ENCODE data around the gene RBM23. TPM values are rescaled to one million over a fixed set of nuclear protein-coding genes. Genes with fewer than 3 reads are reported as not detected.
A peak's percentile ranks its signal among the peaks of the same experiment; 100 is the strongest.

The RBM23 gene
- total RNA-seq, 1 donor from 2014 or later = 170 TPM

- Histone ChIP-seq H3K9ac (no peak overlapping the region), H3K4me1 (no peaks in the 10 kb centered on the region), H3K36me3 (no peaks in the 10 kb centered on the region), H3K79me2 (ENCODE audit: low read depth) (no peaks in the 10 kb centered on the region), H3K4me2 (no peak overlapping the region), H3K4me3 (no peak overlapping the region), H4K20me1 (ENCODE audit: low read depth) (no peaks in the 10 kb centered on the region), H3K27ac (no peak overlapping the region), H3F3A (ENCODE audit: low read depth) (peaks cover 7% of the 10 kb centered on the region), H2AFZ (replicated peaks) (no peak overlapping the region), H3K27me3 (no peaks in the 10 kb centered on the region), H3K9me3 (ENCODE audit: low read depth) (no peaks in the 10 kb centered on the region)
- Mint-ChIP-seq H3K27me3 (ENCODE audit: insufficient read depth, low read depth) (no peaks in the 10 kb centered on the region), H3K9me3 (no peaks in the 10 kb centered on the region), H3K36me3 (peaks cover 20% of the 10 kb centered on the region), H3K4me3 (no peak overlapping the region), H3K4me1 (no peaks in the 10 kb centered on the region), H3K27ac (no peak overlapping the region)
- TF ChIP-seq CTCF (IDR thresholded peaks at IDR 0.05) (no peak), EZH2 (IDR thresholded peaks at IDR 0.05) (no peak), EZH2phosphoT487 (IDR thresholded peaks at IDR 0.05) (no peak)
- no peak for DNase-seq (ENCODE audit: low spot score)
Measured at GRCh38 chr14:22945642-22946041, 26.7 kb upstream of the RBM23 start.

GRCh38 chr14:22939684-22940083 lies 20.7 kb upstream of the RBM23 start:
- Histone ChIP-seq H3K36me3 (no peaks in the 10 kb centered on the region), H3F3A (ENCODE audit: low read depth) (peaks cover 7% of the 10 kb centered on the region), H3K4me2 (no peak overlapping the region), H4K20me1 (ENCODE audit: low read depth) (no peaks in the 10 kb centered on the region), H3K4me3 (no peak overlapping the region), H3K27ac (no peak overlapping the region), H3K79me2 (ENCODE audit: low read depth) (no peaks in the 10 kb centered on the region), H3K27me3 (no peaks in the 10 kb centered on the region), H2AFZ (replicated peaks) (no peak overlapping the region), H3K4me1 (no peaks in the 10 kb centered on the region), H3K9ac (no peak overlapping the region), H3K9me3 (ENCODE audit: low read depth) (no peaks in the 10 kb centered on the region)
- no peak overlapping the region for H3K4me3 Mint-ChIP-seq
- H3K36me3 Mint-ChIP-seq = peaks cover 18% of the 10 kb centered on the region
- no peaks in the 10 kb centered on the region for H3K27me3 Mint-ChIP-seq (ENCODE audit: insufficient read depth, low read depth)
- H3K9me3 Mint-ChIP-seq = no peaks in the 10 kb centered on the region
- no peaks in the 10 kb centered on the region for H3K4me1 Mint-ChIP-seq
- TF ChIP-seq EZH2phosphoT487 (IDR thresholded peaks at IDR 0.05) (no peak), EZH2 (IDR thresholded peaks at IDR 0.05) (no peak), CTCF (IDR thresholded peaks at IDR 0.05) (no peak)
- no peak for DNase-seq (ENCODE audit: low spot score)
- peak overlapping the region; percentile 28 for H3K27ac Mint-ChIP-seq

GRCh38 chr14:22935156-22935555 lies 16.2 kb upstream of the RBM23 start:
- Histone ChIP-seq H3K79me2 (ENCODE audit: low read depth) (no peaks in the 10 kb centered on the region), H3K9ac (no peak overlapping the region), H3K27ac (no peak overlapping the region), H3F3A (ENCODE audit: low read depth) (peaks cover 28% of the 10 kb centered on the region), H3K27me3 (no peaks in the 10 kb centered on the region), H3K36me3 (no peaks in the 10 kb centered on the region), H3K4me2 (no peak overlapping the region), H4K20me1 (ENCODE audit: low read depth) (no peaks in the 10 kb centered on the region), H3K4me3 (no peak overlapping the region), H3K4me1 (peaks cover 4% of the 10 kb centered on the region), H3K9me3 (ENCODE audit: low read depth) (no peaks in the 10 kb centered on the region), H2AFZ (replicated peaks) (no peak overlapping the region)
- Mint-ChIP-seq H3K36me3 (peaks cover 9% of the 10 kb centered on the region), H3K9me3 (no peaks in the 10 kb centered on the region), H3K27ac (no peak overlapping the region), H3K4me3 (no peak overlapping the region), H3K27me3 (ENCODE audit: insufficient read depth, low read depth) (peaks cover 3% of the 10 kb centered on the region), H3K4me1 (peaks cover 5% of the 10 kb centered on the region)
- no peak for DNase-seq (ENCODE audit: low spot score)
- TF ChIP-seq EZH2 (IDR thresholded peaks at IDR 0.05) (no peak), EZH2phosphoT487 (IDR thresholded peaks at IDR 0.05) (no peak)

GRCh38 chr14:22932146-22932545 lies 13.2 kb upstream of the RBM23 start:
- no peaks in the 10 kb centered on the region for H3K9me3 ChIP-seq (ENCODE audit: low read depth)
- no peaks in the 10 kb centered on the region for H3K9me3 Mint-ChIP-seq
- H4K20me1 ChIP-seq (ENCODE audit: low read depth) = no peaks in the 10 kb centered on the region
- H3K4me3 ChIP-seq = no peak overlapping the region
- H3K27ac Mint-ChIP-seq = no peak overlapping the region
- H3F3A ChIP-seq (ENCODE audit: low read depth) = peaks cover 34% of the 10 kb centered on the region
- TF ChIP-seq EZH2 (IDR thresholded peaks at IDR 0.05) (no peak), EZH2phosphoT487 (IDR thresholded peaks at IDR 0.05) (no peak), CTCF (IDR thresholded peaks at IDR 0.05) (no peak)
- H3K27me3 Mint-ChIP-seq (ENCODE audit: insufficient read depth, low read depth) = peaks cover 6% of the 10 kb centered on the region
- no peak for DNase-seq (ENCODE audit: low spot score)
- peak overlapping the region; percentile 21 for H3K4me3 Mint-ChIP-seq
- no peak overlapping the region for H3K27ac ChIP-seq
- H3K4me1 Mint-ChIP-seq = peaks cover 15% of the 10 kb centered on the region
- no peak overlapping the region for H3K4me2 ChIP-seq
- H3K9ac ChIP-seq = no peak overlapping the region
- H3K36me3 ChIP-seq = no peaks in the 10 kb centered on the region
- H3K36me3 Mint-ChIP-seq = peaks cover 1% of the 10 kb centered on the region
- no peaks in the 10 kb centered on the region for H3K27me3 ChIP-seq
- peaks cover 12% of the 10 kb centered on the region for H3K4me1 ChIP-seq
- no peak overlapping the region for H2AFZ ChIP-seq (replicated peaks)
- peaks cover 19% of the 10 kb centered on the region for H3K79me2 ChIP-seq (ENCODE audit: low read depth)
